ENCODE data around the gene CHD6. TPM values are rescaled to one million over a fixed set of nuclear protein-coding genes. Genes with fewer than 3 reads are reported as not detected.

The CHD6 gene
- total RNA-seq, 6 experiments from 2014 or later, result 9.3 to 24.1 (median 16.6) TPM

GRCh38 chr20:41436679-41437078 is 181.5 kb downstream of the CHD6 start:
- no peak for DNase-seq
- no peak for TF ChIP-seq POLR2A (IDR thresholded peaks at IDR 0.05)
- TF ChIP-seq CTCF (IDR thresholded peaks at IDR 0.05), result no peak
- Histone ChIP-seq H3K27me3 (no peaks in the 10 kb centered on the region), H3K4me3 (no peak overlapping the region), H3K27ac (no peak overlapping the region), H3K36me3 (peaks cover 0 to 26% (median 7%) of the 10 kb centered on the region in 4 donors), H3K9me3 (no peaks in the 10 kb centered on the region), H3K4me1 (no peaks in the 10 kb centered on the region)
- whole genome bisulfite sequencing (ENCODE audit: insufficient coverage, low coverage, low lambda C conversion rate, missing lambda C conversion rate), result 54% methylated on average over 4 of the region's 4 CpGs
- no peak for ATAC-seq
- intact Hi-C loops (cut with DNase I), result no loop called here

- WGBS (ENCODE audit: insufficient coverage, low coverage, low lambda C conversion rate, missing lambda C conversion rate), result 82% methylated on average over 4 of the region's 4 CpGs
Measured at GRCh38 chr20:41433203-41433602, 185.0 kb downstream of the CHD6 start.

GRCh38 chr20:41432746-41433145 is 185.4 kb downstream of the CHD6 start:
- intact Hi-C loops (cut with DNase I), result no loop called here
- peaks cover 0 to 10% (median 1%) of the 10 kb centered on the region in 4 donors for H3K36me3 ChIP-seq

More at GRCh38 chr20:41433203-41433602, 185.0 kb downstream of the CHD6 start:
- Histone ChIP-seq H3K4me1 (no peaks in the 10 kb centered on the region), H3K27me3 (no peaks in the 10 kb centered on the region), H3K36me3 (peaks cover 0 to 10% (median 1%) of the 10 kb centered on the region in 4 donors), H3K27ac (no peak overlapping the region), H3K9me3 (no peaks in the 10 kb centered on the region), H3K4me3 (no peak overlapping the region)
- no peak for DNase-seq
- intact Hi-C loops (cut with DNase I), result no loop called here
- TF ChIP-seq CTCF (IDR thresholded peaks at IDR 0.05) (no peak), POLR2A (IDR thresholded peaks at IDR 0.05) (no peak)
- no peak for ATAC-seq

GRCh38 chr20:41428285-41428684 is 189.9 kb downstream of the CHD6 start:
- Histone ChIP-seq H3K9me3 (no peaks in the 10 kb centered on the region), H3K4me1 (no peaks in the 10 kb centered on the region), H3K27me3 (no peaks in the 10 kb centered on the region), H3K36me3 (peaks cover 0 to 24% (median 0%) of the 10 kb centered on the region in 4 donors), H3K4me3 (no peak overlapping the region), H3K27ac (no peak overlapping the region)
- no peak for DNase-seq
- WGBS (ENCODE audit: insufficient coverage, low coverage, low lambda C conversion rate, missing lambda C conversion rate), result 62% methylated on average over 3 of the region's 3 CpGs
- TF ChIP-seq CTCF (IDR thresholded peaks at IDR 0.05) (no peak), POLR2A (IDR thresholded peaks at IDR 0.05) (no peak)
- ATAC-seq, result no peak
- intact Hi-C loops (cut with DNase I), result no loop called here

More at GRCh38 chr20:41432746-41433145, 185.4 kb downstream of the CHD6 start:
- Histone ChIP-seq H3K27me3 (no peaks in the 10 kb centered on the region), H3K27ac (no peak overlapping the region), H3K4me1 (no peaks in the 10 kb centered on the region), H3K9me3 (no peaks in the 10 kb centered on the region), H3K4me3 (no peak overlapping the region)
- DNase-seq (no peak), ATAC-seq (no peak)
- no peak for TF ChIP-seq POLR2A (IDR thresholded peaks at IDR 0.05)
- no peak for TF ChIP-seq CTCF (IDR thresholded peaks at IDR 0.05)

GRCh38 chr20:41427833-41428232 is 190.3 kb downstream of the CHD6 start:
- no peak for DNase-seq
- intact Hi-C loops (cut with DNase I), result no loop called here
- TF ChIP-seq CTCF (IDR thresholded peaks at IDR 0.05), result no peak
- TF ChIP-seq POLR2A (IDR thresholded peaks at IDR 0.05), result no peak
- Histone ChIP-seq H3K27ac (no peak overlapping the region), H3K36me3 (peaks cover 0 to 28% (median 2%) of the 10 kb centered on the region in 4 donors), H3K27me3 (no peaks in the 10 kb centered on the region), H3K9me3 (no peaks in the 10 kb centered on the region), H3K4me1 (no peaks in the 10 kb centered on the region), H3K4me3 (no peak overlapping the region)
- no peak for ATAC-seq
- 40% methylated on average over 1 of the region's 1 CpG for WGBS (ENCODE audit: insufficient coverage, low coverage, low lambda C conversion rate, missing lambda C conversion rate)

Measured in right lobe of liver (tissue), 6 donors.